Thoracic aorta (tissue), 2 donors: ENCODE data around the gene TMEM108. TPM values are rescaled to one million over a fixed set of nuclear protein-coding genes. Genes with fewer than 3 reads are reported as not detected.

Experiments
- ATAC-seq: fragments of 150-250 bp; one replicate; pipeline ENCODE4 v1.8.0; 2017; ENCODE audit warnings: low read depth; ENCODE audit not compliant: insufficient number of reproducible peaks, low FRiP score
- DNase-seq: peaks from one replicate; pipeline ENCODE4 v3.0.0-alpha.2; 2020; ENCODE audit warnings: low spot score
- H3K27ac ChIP-seq, 2 donors: fragments of 200-600 bp; sonication (generic); 1 replicate in 1 of 2; 2 replicates in 1 of 2; pipeline ENCODE4 v1.5.1; 2016; ENCODE audit warnings: mild to moderate bottlenecking in 2 of 2, moderate library complexity in 2 of 2
- H3K27me3 ChIP-seq: fragments of 200-600 bp; sonication (generic); replicated peaks from 2 replicates; pipeline ENCODE4 v1.6.0; 2016; ENCODE audit warnings: mild to moderate bottlenecking; ENCODE audit not compliant: insufficient read depth
- H3K36me3 ChIP-seq: fragments of 200-600 bp; sonication (generic); one replicate; pipeline ENCODE4 v1.5.1; 2016
- H3K4me1 ChIP-seq, 2 donors: fragments of 200-600 bp; sonication (generic); 1 replicate in 1 of 2; 2 replicates in 1 of 2; pipeline versions ENCODE4 v1.5.1 to v1.6.0; 2016; ENCODE audit warnings: low read depth in 2 of 2, mild to moderate bottlenecking in 1 of 2; ENCODE audit not compliant: control insufficient read depth in 1 of 2
- H3K4me3 ChIP-seq: fragments of 200-600 bp; sonication (generic); 2 replicates; pipeline ENCODE4 v1.5.1; 2016; ENCODE audit warnings: mild to moderate bottlenecking
- H3K9me3 ChIP-seq: fragments of 200-600 bp; sonication (generic); 2 replicates; pipeline ENCODE4 v1.5.1; 2016
- CTCF ChIP-seq: fragments of 200-600 bp; sonication (generic); IDR thresholded peaks from one replicate; pipeline ENCODE4 v1.5.1; 2019; ENCODE audit warnings: antibody characterized with exemption
- total RNA-seq, 2 donors: library from RNA; depleted of rRNA; stranded (reverse); fragments of >200 nt; gene quantifications; one replicate each; pipeline versions ENCODE4 v1.1.0 to v1.2.3, GENCODE V29; 2016

Gene TMEM108
- total RNA-seq, 2 donors from 2014 or later, result 0.28 to 0.41 TPM

GRCh38 chr3:133192967-133193366 is 154.8 kb downstream of the TMEM108 start:
- Histone ChIP-seq H3K4me3 (no peak overlapping the region), H3K4me1 (no peaks in the 10 kb centered on the region), H3K27me3 (no peaks in the 10 kb centered on the region), H3K27ac (no peak overlapping the region), H3K9me3 (no peaks in the 10 kb centered on the region), H3K36me3 (no peaks in the 10 kb centered on the region)
- DNase-seq (no peak), ATAC-seq (no peak)
- no peak for TF ChIP-seq CTCF

GRCh38 chr3:133196527-133196926 is 158.3 kb downstream of the TMEM108 start:
- DNase-seq (no peak), ATAC-seq (no peak)
- no peak for TF ChIP-seq CTCF
- no peak overlapping the region for H3K27ac ChIP-seq
- no peaks in the 10 kb centered on the region for H3K9me3 ChIP-seq
- no peaks in the 10 kb centered on the region for H3K27me3 ChIP-seq
- no peaks in the 10 kb centered on the region for H3K4me1 ChIP-seq
- no peak overlapping the region for H3K4me3 ChIP-seq
- H3K36me3 ChIP-seq, result no peaks in the 10 kb centered on the region

GRCh38 chr3:133197619-133198018 is 159.4 kb downstream of the TMEM108 start:
- ATAC-seq (no peak), DNase-seq (no peak)
- H3K4me3 ChIP-seq, result no peak overlapping the region
- H3K27me3 ChIP-seq, result no peaks in the 10 kb centered on the region
- no peaks in the 10 kb centered on the region for H3K9me3 ChIP-seq
- TF ChIP-seq CTCF, result no peak
- H3K4me1 ChIP-seq, result no peaks in the 10 kb centered on the region
- H3K36me3 ChIP-seq, result no peaks in the 10 kb centered on the region
- H3K27ac ChIP-seq, result no peak overlapping the region

- no peaks in the 10 kb centered on the region for H3K36me3 ChIP-seq
- no peaks in the 10 kb centered on the region for H3K27me3 ChIP-seq
- no peaks in the 10 kb centered on the region for H3K9me3 ChIP-seq
- TF ChIP-seq CTCF, result no peak
- H3K27ac ChIP-seq, result no peak overlapping the region
- no peak overlapping the region for H3K4me3 ChIP-seq
- DNase-seq (no peak), ATAC-seq (no peak)
- H3K4me1 ChIP-seq, result peaks cover 3 to 10% of the 10 kb centered on the region in 2 donors
Measured at GRCh38 chr3:133206921-133207320, 168.7 kb downstream of the TMEM108 start.

- Histone ChIP-seq H3K27me3 (no peaks in the 10 kb centered on the region), H3K9me3 (no peaks in the 10 kb centered on the region), H3K4me1 (peaks cover 3 to 10% of the 10 kb centered on the region in 2 donors), H3K36me3 (no peaks in the 10 kb centered on the region), H3K27ac (no peak overlapping the region), H3K4me3 (no peak overlapping the region)
- TF ChIP-seq CTCF, result no peak
- ATAC-seq, result no peak
- no peak for DNase-seq
Measured at GRCh38 chr3:133208184-133208583, 170.0 kb downstream of the TMEM108 start.
